Sigmoid colon (tissue), 7 donors: ENCODE measurements around the gene CTAGE6. TPM values are rescaled to one million over a fixed set of nuclear protein-coding genes. Genes with fewer than 3 reads are reported as not detected.
"Not testable (repeated sequence)": the region's sequence is repeated elsewhere in the genome, so short reads cannot be mapped to it uniquely, and the experiment has no call there.

Experiments used
- DNase-seq: peaks from one replicate; pipeline ENCODE4 v3.0.0-alpha.2; 2019
- H3K27ac ChIP-seq, 4 donors: fragments of 200-600 bp; sonication (generic); one replicate each; pipeline ENCODE4 v1.5.1; 2016 to 2019; ENCODE audit warnings: mild to moderate bottlenecking in 1 of 4
- H3K27me3 ChIP-seq, 3 donors: fragments of 200-600 bp; sonication (generic); one replicate each; pipeline ENCODE4 v1.5.1; 2019; ENCODE audit warnings: mild to moderate bottlenecking in 1 of 3
- H3K36me3 ChIP-seq, 4 donors: fragments of 200-600 bp; sonication (generic); one replicate each; pipeline ENCODE4 v1.5.1; 2016 to 2019
- H3K4me1 ChIP-seq, 4 donors: fragments of 200-600 bp; sonication (generic); one replicate each; pipeline ENCODE4 v1.5.1; 2017 to 2019
- H3K4me3 ChIP-seq, 4 donors: fragments of 200-600 bp; sonication (generic); one replicate each; pipeline ENCODE4 v1.5.1; 2017 to 2019; ENCODE audit warnings: mild to moderate bottlenecking in 2 of 4, moderate library complexity in 1 of 4
- H3K9me3 ChIP-seq, 4 donors: fragments of 200-600 bp in 3 of 4; sonication (generic) in 3 of 4; one replicate each; pipeline versions ENCODE4 v1.5.1 to v1.6.1; 2013 to 2019
- CTCF ChIP-seq, 4 experiments: fragments of 450-650 bp in 3 of 4; fragments of 200-600 bp in 1 of 4; IDR thresholded peaks; one replicate each; pipeline ENCODE4 v1.5.1; 2016 to 2019; ENCODE audit warnings: antibody characterized with exemption in 4 of 4, mild to moderate bottlenecking in 3 of 4, moderate library complexity in 2 of 4
- EP300 ChIP-seq, 4 donors: sonication (generic); formaldehyde crosslinking; IDR thresholded peaks; one replicate each; pipeline ENCODE4 v1.6.1; 2017; ENCODE audit warnings: antibody characterized with exemption in 4 of 4
- POLR2A ChIP-seq, 2 donors: fragments of 450-650 bp; IDR thresholded peaks; one replicate each; pipeline ENCODE4 v1.6.1; 2016; ENCODE audit warnings: antibody characterized with exemption in 2 of 2, mild to moderate bottlenecking in 2 of 2, moderate library complexity in 2 of 2
- POLR2AphosphoS5 ChIP-seq, 4 donors: sonication (generic); formaldehyde crosslinking; IDR thresholded peaks; one replicate each; pipeline ENCODE4 v1.6.1; 2017; ENCODE audit warnings: antibody characterized with exemption in 4 of 4
- WGBS, 2 donors: extraction: QIAGEN DNeasy Blood & Tissue Kit; methylation state at CpG; one replicate each; pipeline ENCODE4 v1.1.7; 2013; 5-methylcytosine and 5-hydroxymethylcytosine counted together
- intact Hi-C: fragments of 100-400 bp; cut with DNase I; formaldehyde crosslinking; loops from one replicate; pipeline ENCODE4 v1.15.1; 2023
- polyA plus RNA-seq, 3 donors: library from polyadenylated mRNA; stranded (reverse); fragments of 200-250 nt; gene quantifications; one replicate each; pipeline ENCODE4 v1.2.3, GENCODE V29; 2013
- total RNA-seq, 4 donors: library from RNA; depleted of rRNA; stranded (reverse); fragments of >200 nt; gene quantifications; one replicate each; pipeline ENCODE4 v1.1.0, GENCODE V29; 2016
- donor health status: healthy with polysubstance abuse.
- donor health status: Bipolar disorder and iron deficiency.
- donor health status: healthy.

The CTAGE6 gene
- total and polyA plus RNA-seq, 7 donors, result 0.06 to 0.54 (median 0.41) TPM; not detected in 3

- H3K9me3 ChIP-seq, H3K36me3 ChIP-seq, DNase-seq, H3K27me3 ChIP-seq, H3K4me1 ChIP-seq, H3K4me3 ChIP-seq, intact Hi-C loops, H3K27ac ChIP-seq: not testable (repeated sequence)
- WGBS, 2 donors, result 87 to 92% methylated on average over 2 of the region's 4 CpGs
These were observed 12.2 kb downstream of the CTAGE6 start for GRCh38 chr7:143745340-143745739.

GRCh38 chr7:143737037-143737819 is 20.3 kb downstream of the CTAGE6 start:
- peak; percentile 20 to 62 (median 51) for TF ChIP-seq CTCF (IDR thresholded peaks at IDR 0.05)

GRCh38 chr7:143735962-143736361 is 21.5 kb downstream of the CTAGE6 start:
- no peak overlapping the region for H3K27ac ChIP-seq
- DNase-seq, result no peak
- intact Hi-C loops, result no loop called here
- no peaks in the 10 kb centered on the region for H3K27me3 ChIP-seq
- WGBS, 2 donors, result 94 to 95% methylated on average over 4 of the region's 4 CpGs
- no peak overlapping the region for H3K4me3 ChIP-seq
- H3K4me1 ChIP-seq, result no peaks in the 10 kb centered on the region
- TF ChIP-seq POLR2A (IDR thresholded peaks at IDR 0.05), result no peak
- no peak for TF ChIP-seq POLR2AphosphoS5 (IDR thresholded peaks at IDR 0.05)
- TF ChIP-seq CTCF (IDR thresholded peaks at IDR 0.05), result no peak
- TF ChIP-seq EP300 (IDR thresholded peaks at IDR 0.05), result no peak
- H3K9me3 ChIP-seq, result no peaks in the 10 kb centered on the region
- H3K36me3 ChIP-seq, result no peaks in the 10 kb centered on the region

More at GRCh38 chr7:143737037-143737819, 20.3 kb downstream of the CTAGE6 start:
- H3K4me3 ChIP-seq, H3K36me3 ChIP-seq, H3K9me3 ChIP-seq, H3K27ac ChIP-seq, H3K4me1 ChIP-seq, intact Hi-C loops, DNase-seq, H3K27me3 ChIP-seq: not testable (repeated sequence)
- 8 to 23% methylated on average over 5 of the region's 5 CpGs for WGBS, 2 donors

GRCh38 chr7:143733876-143734275 is 23.6 kb downstream of the CTAGE6 start:
- H3K4me3 ChIP-seq, result no peak overlapping the region
- no peaks in the 10 kb centered on the region for H3K36me3 ChIP-seq
- WGBS, 2 donors, result 94% methylated on average over 5 of the region's 5 CpGs
- no peak overlapping the region for H3K27ac ChIP-seq
- intact Hi-C loops, result no loop called here
- no peak for DNase-seq
- TF ChIP-seq EP300 (IDR thresholded peaks at IDR 0.05), result no peak
- no peak for TF ChIP-seq CTCF (IDR thresholded peaks at IDR 0.05)
- TF ChIP-seq POLR2A (IDR thresholded peaks at IDR 0.05), result no peak
- no peak for TF ChIP-seq POLR2AphosphoS5 (IDR thresholded peaks at IDR 0.05)
- no peaks in the 10 kb centered on the region for H3K9me3 ChIP-seq
- no peaks in the 10 kb centered on the region for H3K4me1 ChIP-seq
- H3K27me3 ChIP-seq, result no peaks in the 10 kb centered on the region

GRCh38 chr7:143728333-143728862 is 29.1 kb downstream of the CTAGE6 start:
- no peaks in the 10 kb centered on the region for H3K36me3 ChIP-seq
- no peaks in the 10 kb centered on the region for H3K27me3 ChIP-seq
- no peak for DNase-seq
- H3K4me1 ChIP-seq, result no peaks in the 10 kb centered on the region
- TF ChIP-seq CTCF (IDR thresholded peaks at IDR 0.05), result no peak
- TF ChIP-seq EP300 (IDR thresholded peaks at IDR 0.05), result no peak
- TF ChIP-seq POLR2AphosphoS5 (IDR thresholded peaks at IDR 0.05), result no peak
- no peak for TF ChIP-seq POLR2A (IDR thresholded peaks at IDR 0.05)
- H3K27ac ChIP-seq, result no peak overlapping the region
- intact Hi-C loops, result no loop called here
- no peak overlapping the region for H3K4me3 ChIP-seq
- H3K9me3 ChIP-seq, result no peaks in the 10 kb centered on the region
- WGBS, 2 donors, result 85 to 95% methylated on average over 3 of the region's 3 CpGs

- H3K4me1 ChIP-seq, DNase-seq, H3K27me3 ChIP-seq, H3K4me3 ChIP-seq, H3K9me3 ChIP-seq, intact Hi-C loops, H3K36me3 ChIP-seq, H3K27ac ChIP-seq: not testable (repeated sequence)
- no CpG with 5 or more reads among the region's 7 CpGs for WGBS, 2 donors
These were observed 29.9 kb downstream of the CTAGE6 start for GRCh38 chr7:143727561-143727960.

- DNase-seq, intact Hi-C loops: not testable (repeated sequence)
- no CpG with 5 or more reads among the region's 6 CpGs for WGBS, 2 donors
These were observed 31.4 kb downstream of the CTAGE6 start for GRCh38 chr7:143726143-143726542.

GRCh38 chr7:143720335-143720734 is 37.2 kb downstream of the CTAGE6 start:
- H3K27ac ChIP-seq, H3K36me3 ChIP-seq, H3K27me3 ChIP-seq, intact Hi-C loops, H3K4me3 ChIP-seq, DNase-seq, H3K4me1 ChIP-seq, H3K9me3 ChIP-seq: not testable (repeated sequence)
- no CpG with 5 or more reads among the region's 6 CpGs for WGBS, 2 donors

More at GRCh38 chr7:143726143-143726542, 31.4 kb downstream of the CTAGE6 start:
- not testable (repeated sequence) for H3K4me1 ChIP-seq, H3K9me3 ChIP-seq, H3K27me3 ChIP-seq, H3K4me3 ChIP-seq, H3K27ac ChIP-seq, H3K36me3 ChIP-seq
